ENCODE results near the gene PACRG.

Gene PACRG

DNA sequence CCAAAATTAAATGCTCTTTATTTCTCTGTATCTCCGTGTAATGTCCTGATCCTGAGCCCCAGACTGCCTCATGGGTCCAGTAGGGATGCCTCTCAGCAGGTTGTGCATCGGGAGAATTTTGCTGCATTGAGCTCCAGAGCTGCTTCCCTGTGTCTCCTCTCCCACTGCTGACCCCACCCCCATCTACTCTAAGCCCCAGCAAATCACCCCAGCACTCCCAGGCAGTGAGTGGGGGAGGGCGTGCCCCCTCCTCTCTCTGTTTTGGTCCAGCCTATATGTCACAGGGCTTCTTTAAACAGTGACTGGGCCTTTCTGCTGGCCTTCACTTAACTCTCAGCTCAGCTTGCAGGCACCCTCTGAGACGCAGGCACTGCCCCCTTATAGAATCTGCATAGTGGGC lies 458.0 kb downstream of the PACRG start:
- DNase-seq, result no peak

DNA sequence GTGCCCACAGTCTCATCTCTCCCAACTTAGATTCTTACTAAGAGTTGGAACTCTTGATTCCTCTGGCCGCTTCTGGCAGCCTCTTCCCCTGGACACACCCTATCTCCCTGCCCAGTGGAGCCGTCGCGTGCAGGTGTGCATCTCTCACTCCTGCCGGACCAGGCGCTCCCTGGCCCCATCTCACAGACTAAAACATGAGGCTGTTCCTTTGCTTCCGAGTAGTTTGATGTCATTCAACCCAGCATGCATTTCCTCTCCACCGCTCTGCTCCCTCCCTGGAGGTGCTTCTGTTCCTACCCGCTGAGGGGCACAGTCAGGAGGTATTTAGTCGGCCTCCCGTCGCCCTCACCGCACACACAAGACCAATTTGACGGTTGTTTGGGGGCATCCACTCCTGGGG lies 458.8 kb downstream of the PACRG start:
- no peak for DNase-seq

DNA sequence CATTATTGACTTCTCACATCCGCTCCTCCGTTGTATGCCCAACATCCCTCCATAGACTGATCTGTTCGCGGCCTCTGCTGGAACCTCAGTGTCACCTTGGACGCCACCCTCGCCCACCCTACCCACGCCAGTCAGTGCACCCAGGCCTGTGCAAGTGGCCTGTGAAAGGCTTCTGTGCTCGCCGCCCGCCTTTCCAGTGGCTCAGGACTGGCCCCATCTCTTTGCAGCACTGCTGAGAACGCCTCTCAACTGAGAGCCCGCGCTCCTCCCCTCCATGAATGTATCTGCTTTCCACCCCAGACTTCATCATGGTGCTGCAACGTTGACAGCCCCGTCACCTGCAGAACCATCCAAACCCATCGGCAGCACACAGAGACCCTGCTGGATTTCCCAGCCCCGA lies 459.4 kb downstream of the PACRG start:
- no peak for DNase-seq

GRCh38 chr6:163187606-163188005 lies 459.8 kb downstream of the PACRG start:
- no peak for DNase-seq

DNA sequence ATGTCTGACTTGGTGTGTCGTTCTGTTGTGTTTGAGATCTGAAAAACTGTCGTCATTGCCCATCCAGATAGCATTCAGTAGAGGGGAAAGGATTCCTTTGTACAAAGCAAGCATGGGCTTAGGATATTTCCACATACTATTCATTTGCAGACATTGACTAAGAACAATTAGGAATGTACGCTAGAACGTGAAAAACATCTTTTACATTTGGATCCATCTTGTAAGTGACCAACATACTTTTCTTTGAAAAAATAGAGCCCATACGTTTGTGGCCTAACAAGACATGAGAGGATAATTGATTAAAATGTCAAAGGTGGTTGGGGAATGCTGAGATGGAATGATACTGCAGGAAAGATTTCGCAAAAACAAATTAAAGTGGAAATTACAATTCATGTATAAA lies 461.0 kb downstream of the PACRG start:
- DNase-seq, result no peak

DNA sequence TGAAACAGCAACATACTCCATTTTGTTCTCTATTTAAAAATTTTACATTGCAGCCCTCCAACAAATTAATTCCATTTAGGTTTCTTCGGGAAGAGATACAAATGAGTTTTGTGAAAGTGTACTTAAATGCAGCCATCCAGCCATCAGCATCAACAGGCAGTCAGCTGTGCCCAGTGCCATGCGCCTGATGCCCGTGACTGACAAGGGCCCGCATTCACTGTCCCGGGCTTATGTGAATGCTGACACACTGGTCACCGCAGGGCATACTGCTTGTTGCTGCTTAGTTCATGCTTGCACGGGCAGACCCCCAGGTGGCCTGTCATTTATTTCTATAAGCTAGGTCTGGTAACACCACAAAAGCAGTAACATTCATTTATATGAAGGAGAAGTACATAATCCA lies 461.8 kb downstream of the PACRG start:
- no peak for DNase-seq

DNA sequence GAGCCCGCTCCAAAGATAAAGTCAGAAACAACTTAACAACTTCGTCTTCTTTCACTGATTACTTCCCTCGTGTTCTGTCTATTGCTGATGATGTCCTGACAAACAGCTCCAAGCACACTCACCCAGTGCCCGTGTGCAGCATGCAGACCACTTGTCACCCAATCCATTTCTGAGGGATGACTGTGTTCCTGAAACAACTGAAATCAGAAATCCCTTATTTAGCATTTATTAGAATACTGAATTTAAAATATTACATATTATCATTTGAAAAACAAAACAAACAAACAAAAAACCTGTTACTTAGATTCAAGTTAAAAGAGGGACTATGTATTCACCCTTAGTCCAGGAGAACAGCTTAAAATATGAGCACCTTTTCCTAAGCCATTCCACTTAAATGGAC lies 463.0 kb downstream of the PACRG start:
- no peak for DNase-seq

DNA sequence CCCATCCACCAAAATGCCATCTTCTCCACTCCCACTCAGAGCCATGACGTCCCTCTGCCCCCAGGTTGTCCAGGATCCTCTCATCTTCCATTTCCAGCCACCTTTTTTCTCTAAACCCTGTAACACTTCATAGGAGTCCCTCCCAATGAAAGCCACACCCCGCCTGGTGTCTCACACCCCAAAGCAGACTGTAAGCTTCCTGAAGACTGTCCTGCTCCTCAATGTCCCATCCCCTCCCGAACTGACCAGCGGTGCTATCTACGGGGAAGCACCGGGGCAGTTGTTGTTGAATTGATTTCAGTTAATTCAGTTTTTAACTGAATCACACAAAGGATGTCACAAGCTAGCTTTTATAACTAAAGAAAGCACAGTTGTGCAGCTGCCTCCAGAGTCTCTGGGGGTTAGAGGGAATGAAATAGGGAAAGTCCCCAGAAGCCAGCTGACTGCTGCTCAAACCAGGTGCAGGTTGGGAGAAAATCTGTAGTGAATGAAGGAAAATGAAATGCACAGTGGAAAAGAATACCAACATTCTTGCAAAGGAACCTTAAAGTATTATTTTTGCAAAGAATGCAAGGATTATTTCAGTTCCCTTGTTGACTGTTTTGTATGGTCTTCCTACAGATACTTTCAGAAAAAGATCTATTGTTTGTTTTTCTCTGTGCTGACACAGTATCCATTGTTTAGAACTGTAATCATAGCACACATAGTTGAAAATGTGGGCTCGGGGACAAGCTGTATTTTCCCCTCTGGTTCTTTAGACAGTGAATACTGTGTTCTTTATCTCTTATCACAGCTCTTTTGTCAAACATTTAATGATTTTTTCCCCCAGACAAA lies 464.1 kb downstream of the PACRG start:
- no peak for DNase-seq

DNA sequence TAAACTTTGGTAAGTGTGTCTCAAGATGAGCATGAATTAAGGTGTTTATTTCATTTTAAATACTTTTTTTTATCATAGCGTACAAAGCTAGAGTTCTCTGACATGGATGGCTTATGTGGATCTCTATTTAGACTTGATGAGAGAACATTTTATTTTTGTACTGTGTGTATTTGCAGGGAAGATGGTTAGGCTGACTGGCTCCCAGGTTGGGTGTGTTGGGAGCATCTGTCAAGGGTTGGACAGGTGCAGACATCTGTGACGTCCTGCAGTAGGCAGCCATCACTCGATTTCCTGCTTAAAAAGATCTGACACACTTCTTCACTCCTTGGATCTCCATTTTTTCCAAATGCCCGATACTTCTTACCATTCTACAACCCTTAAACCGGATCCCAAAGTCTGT lies 464.8 kb downstream of the PACRG start:
- DNase-seq, result no peak

- DNase-seq, result no peak
Observed at GRCh38 chr6:163193326-163193725, 465.6 kb downstream of the PACRG start.

- no peak for DNase-seq
Observed at GRCh38 chr6:163195721-163196691, 468.2 kb downstream of the PACRG start.

DNA sequence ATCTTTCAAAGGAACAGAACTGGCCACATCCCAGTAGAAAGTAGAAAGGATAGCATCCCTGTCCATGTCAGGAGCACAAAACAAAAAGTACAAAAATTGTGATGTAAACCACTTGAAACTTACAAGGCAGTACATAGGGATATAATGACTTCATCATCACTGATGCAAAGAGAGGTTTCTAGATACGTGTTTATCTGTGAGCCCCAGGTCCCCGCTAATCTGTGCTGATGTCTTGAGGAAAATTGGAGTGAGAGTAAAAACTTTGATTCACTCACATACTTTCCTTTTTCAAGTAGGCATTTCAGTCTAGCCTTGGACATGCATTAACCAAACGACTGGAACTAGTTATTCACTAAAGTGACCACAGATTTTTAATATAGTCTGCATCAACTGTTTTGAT lies 470.1 kb downstream of the PACRG start:
- DNase-seq, result no peak

DNA sequence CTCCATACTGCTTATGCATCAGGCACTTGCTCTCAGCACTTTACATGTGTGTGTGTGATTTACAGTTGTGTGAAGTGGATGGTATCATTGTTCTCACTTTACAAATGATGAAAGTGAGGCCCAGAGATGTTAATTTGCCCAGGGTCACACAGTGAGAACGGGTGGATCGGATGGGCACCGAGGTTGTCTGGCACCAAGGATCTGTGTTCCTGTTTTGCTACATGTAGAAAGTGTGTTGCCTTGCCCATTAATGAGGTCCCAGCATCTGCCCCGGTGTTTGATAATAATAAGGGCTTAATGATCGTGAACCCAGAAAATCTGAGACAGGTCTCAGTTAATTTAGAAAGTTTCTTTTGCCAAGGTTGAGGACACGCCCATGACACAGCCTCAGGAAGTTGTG lies 470.6 kb downstream of the PACRG start:
- DNase-seq, result no peak

DNA sequence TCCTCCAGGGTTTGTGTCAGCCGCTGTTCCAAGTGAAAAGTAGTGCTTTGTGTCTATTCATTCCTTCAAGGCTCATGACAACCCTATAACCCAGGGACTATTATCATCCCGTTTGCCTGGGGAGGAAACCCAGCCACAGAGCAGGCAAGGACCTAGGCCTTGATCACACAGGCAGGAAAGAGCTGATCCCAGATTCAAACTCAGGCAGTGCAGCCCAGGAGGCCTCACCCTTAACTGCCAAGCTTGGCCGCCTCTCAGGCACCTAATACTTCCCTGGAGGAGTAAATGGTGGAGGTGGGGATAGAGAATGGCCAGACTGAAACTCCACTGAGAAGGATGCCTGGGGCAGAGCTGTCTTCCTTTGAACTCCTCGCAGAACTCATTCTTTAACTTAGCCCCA lies 471.6 kb downstream of the PACRG start:
- DNase-seq, result no peak

GRCh38 chr6:163200289-163200688 lies 472.5 kb downstream of the PACRG start:
- DNase-seq, result no peak

GRCh38 chr6:163200694-163201093 lies 472.9 kb downstream of the PACRG start:
- no peak for DNase-seq

- no peak for DNase-seq
Observed at GRCh38 chr6:163201855-163202254, 474.1 kb downstream of the PACRG start.

DNA sequence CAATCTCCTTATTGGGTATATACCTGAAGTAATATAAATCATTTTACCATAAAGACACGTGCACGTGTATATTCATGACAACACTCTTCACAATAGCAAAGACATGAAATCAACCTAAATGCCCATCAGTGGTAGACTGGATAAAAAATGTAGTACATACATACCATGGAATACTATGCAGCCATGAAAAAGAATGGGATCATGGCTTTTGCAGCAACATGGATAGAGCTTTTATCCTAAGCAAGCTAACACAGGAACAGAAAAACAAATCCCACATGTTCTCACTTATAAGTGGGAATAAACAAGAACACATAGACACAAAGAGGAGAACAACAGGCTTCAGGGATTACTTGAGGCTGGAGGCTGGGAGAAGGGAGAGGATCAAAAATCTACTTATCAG lies 478.4 kb downstream of the PACRG start:
- no peak for DNase-seq

DNA sequence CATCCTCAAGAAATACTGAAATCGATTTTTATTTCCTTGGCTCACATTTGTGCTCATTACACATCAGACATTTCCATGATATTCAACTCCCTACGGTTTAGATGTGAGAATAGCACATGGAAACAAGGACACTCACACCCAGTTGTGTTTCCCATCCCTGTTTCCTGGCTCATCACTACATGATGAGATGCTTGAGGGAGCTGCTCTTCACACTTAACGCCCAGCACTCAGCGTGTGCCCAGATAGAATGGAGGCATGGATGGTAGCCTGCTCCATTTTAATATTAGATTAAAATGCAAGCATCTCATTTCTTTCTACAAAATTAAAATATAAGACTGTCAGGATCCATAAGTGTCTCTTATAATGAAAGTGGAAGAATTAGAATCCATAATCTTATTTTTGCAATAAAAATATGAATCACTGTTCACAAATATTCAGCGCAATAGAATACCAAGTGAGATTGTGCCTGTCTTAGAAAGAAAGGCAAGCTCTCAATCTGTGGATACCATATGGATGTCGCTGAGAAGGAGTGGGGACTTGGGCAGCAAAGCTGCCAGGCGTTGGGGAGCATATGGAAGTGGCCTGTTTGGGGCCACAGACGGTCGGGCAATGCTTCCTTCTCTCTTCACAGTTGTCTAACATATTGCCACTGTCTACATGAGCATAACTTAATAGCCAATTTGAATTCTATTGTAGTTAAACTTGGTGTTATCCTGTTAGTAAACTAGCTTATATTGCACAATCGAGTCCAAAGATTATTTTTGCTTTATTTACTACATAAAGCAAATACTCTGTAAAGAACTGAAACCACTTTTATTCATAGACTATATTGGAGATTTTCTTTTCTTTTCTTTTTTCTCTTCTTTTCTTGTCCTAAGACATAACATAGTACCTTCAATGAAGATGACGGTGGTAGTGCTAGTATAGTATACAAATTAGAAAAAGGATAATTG lies 479.9 kb downstream of the PACRG start:
- DNase-seq, result no peak

GRCh38 chr6:163209005-163209404 lies 481.2 kb downstream of the PACRG start:
- no peak for DNase-seq

GRCh38 chr6:163212123-163212522 lies 484.3 kb downstream of the PACRG start:
- no peak for DNase-seq

- no peak for DNase-seq
Observed at GRCh38 chr6:163214259-163214658, 486.5 kb downstream of the PACRG start.

All from T1000 (cell line).